Measurements from ENCODE around the gene UBE2QL1.

DNA sequence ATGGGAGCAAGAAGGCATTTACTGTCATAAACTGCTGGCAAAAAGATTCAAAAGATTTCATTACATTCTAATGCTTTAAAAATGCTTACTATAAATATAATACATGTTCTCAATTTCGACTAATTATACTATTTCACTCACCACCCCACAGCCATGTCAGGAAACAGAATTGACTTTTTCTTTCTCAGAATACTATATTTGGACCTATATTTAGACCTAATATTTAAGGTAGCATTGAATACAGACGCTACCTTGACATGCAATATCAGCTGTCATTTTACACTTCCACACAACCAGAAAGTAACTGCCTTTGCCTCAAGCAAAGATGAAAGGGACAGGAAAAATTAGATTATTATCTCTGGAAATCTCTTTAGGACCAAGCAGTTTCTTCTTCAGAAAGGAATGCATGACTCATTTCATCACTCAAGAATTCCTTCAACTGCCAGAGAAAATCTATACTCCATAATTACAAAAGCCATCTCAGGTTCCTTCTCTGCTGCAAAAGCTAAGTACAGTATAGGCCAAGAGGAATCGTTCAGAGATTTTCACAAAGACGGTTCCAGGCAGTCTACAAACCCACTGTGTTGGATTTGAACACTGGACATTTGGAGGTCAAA is 11.8 kb upstream of the UBE2QL1 start:
- TF ChIP-seq POLR2A (IDR thresholded peaks at IDR 0.05) (no peak), POLR2AphosphoS5 (IDR thresholded peaks at IDR 0.05) (no peak)
